ENCODE data around the gene RAB3D.

Gene RAB3D

DNA sequence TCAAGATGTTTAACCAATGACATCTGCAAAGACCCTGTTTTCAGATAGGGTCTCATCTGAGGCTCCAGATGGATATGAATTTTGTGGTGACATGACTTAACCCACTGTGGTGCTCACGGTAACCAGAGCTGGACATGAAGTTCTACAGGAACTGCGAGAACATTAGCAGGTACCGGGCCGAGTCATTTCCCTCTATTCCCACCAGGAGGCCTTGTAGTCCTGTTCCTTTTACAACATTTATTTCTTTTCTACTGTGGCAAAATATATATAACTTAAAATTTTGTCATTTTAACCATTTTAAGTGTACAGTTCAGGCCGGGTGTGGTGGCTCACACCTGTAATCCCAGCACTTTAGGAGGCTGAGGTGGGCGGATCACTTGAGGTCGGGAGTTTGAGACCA lies 51.1 kb downstream of the RAB3D start:
- Histone ChIP-seq H3K36me3 (ENCODE audit: control insufficient read depth in 1 of 2, insufficient read depth in 2 of 2, low read length in 2 of 2) (no peaks in the 10 kb centered on the region), H3K9me3 (ENCODE audit: control insufficient read depth in 1 of 2, low read length in 2 of 2) (no peaks in the 10 kb centered on the region), H3K27ac (ENCODE audit: low read length) (no peak overlapping the region), H3K4me1 (ENCODE audit: control insufficient read depth in 1 of 2, insufficient read depth in 2 of 2, low read length in 2 of 2) (peaks cover 0 to 1% of the 10 kb centered on the region in 2 donors), H3K4me3 (ENCODE audit: low read depth in 1 of 2, low read length in 2 of 2) (no peak overlapping the region), H3K27me3 (ENCODE audit: low read depth, low read length) (no peaks in the 10 kb centered on the region)

DNA sequence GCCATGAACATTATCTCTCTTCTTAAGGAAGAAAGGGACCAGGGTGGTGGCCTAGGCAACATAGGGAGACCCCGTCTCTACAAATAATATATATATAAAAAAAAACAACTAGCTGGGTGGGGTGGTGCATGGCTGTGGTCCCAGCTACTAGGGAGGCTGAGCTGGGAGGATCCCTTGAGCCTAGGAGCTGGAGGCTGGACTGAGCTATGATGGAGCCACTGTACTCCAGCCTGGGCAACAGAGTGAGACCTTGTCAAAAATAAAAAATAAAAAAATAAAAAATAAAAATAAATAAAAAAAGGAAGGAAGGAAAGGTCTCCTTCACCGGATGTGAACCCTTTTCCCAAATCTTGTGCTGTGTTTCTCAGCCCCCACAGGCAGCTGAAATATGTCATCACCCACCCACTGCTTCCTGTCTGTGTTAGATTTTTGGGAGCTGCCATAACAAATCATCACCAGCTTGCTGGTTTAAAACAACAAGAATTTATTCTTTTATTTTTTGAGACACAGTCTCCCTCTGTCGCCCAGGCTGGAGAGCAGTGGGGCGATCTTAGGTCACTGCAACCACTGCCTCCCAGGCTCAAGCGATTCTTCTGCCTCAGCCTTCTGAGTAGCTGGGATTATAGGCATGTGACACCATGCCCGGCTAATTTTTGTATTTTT lies 53.0 kb downstream of the RAB3D start:
- no peak overlapping the region for H3K27ac ChIP-seq (ENCODE audit: low read length)
- H3K4me1 ChIP-seq (ENCODE audit: control insufficient read depth in 1 of 2, insufficient read depth in 2 of 2, low read length in 2 of 2): no peaks in the 10 kb centered on the region
- no peak overlapping the region for H3K4me3 ChIP-seq (ENCODE audit: low read depth in 1 of 2, low read length in 2 of 2)

DNA sequence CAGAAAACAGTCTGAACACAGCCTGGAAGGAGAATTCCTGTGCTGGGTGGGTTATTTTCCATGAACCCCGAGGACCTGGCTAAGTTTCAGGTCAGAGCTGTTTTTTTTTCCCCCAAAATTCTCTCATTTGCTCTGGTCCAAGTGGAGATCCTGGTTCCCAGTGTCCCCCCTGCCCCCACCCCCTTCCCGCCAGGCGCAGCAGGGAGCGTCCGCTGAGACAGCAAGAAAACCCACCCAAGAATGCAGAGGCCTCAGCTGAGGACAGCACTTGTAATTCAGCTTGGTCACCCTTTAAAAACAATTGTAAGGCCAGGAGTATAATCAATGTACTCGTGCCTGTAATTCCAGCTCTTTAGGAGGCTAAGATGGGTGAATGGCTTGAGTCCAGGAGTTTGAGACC lies 54.9 kb downstream of the RAB3D start:
- Histone ChIP-seq H3K27me3 (ENCODE audit: low read depth, low read length) (no peaks in the 10 kb centered on the region), H3K27ac (ENCODE audit: low read length) (no peak overlapping the region), H3K9me3 (ENCODE audit: control insufficient read depth in 1 of 2, low read length in 2 of 2) (no peaks in the 10 kb centered on the region), H3K36me3 (ENCODE audit: control insufficient read depth in 1 of 2, insufficient read depth in 2 of 2, low read length in 2 of 2) (no peaks in the 10 kb centered on the region), H3K4me3 (ENCODE audit: low read depth in 1 of 2, low read length in 2 of 2) (no peak overlapping the region), H3K4me1 (ENCODE audit: control insufficient read depth in 1 of 2, insufficient read depth in 2 of 2, low read length in 2 of 2) (no peaks in the 10 kb centered on the region)

More for the DNA sequence above, 53.0 kb downstream of the RAB3D start:
- Histone ChIP-seq H3K9me3 (ENCODE audit: control insufficient read depth in 1 of 2, low read length in 2 of 2) (no peaks in the 10 kb centered on the region), H3K27me3 (ENCODE audit: low read depth, low read length) (no peaks in the 10 kb centered on the region), H3K36me3 (ENCODE audit: control insufficient read depth in 1 of 2, insufficient read depth in 2 of 2, low read length in 2 of 2) (no peaks in the 10 kb centered on the region)

DNA sequence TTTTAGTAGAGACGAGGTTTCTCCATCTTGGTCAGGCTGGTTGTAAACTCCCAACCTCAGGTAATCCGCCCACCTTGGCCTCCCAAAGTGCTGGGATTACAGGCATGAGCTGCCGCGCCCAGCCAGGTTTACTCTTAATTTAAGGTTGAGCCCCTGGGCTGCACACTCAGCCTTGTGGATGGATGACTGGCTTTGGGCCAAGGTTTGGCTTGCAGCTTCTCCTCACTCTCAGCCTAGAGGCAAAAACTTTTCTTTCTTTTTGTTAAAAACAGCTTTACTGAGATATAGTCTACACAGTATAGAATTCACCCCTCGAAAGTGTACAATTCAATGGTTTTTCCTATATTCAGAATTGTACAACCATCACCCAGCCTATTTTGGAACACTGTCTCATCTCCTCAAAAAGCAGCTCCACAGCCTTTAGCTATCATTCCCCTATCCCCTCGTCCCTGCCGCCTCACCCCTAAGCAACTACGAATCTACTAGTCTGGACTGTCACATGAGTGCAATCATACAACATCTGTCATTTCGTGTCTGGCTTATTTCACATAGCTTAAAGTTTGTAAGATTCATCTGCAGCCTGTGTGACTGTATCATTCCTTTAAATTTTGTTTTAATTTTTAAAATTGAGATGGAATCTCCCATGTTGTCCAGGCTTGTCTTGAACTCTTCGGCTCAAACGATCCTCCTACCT lies 58.0 kb downstream of the RAB3D start:
- H3K9me3 ChIP-seq (ENCODE audit: control insufficient read depth in 1 of 2, low read length in 2 of 2): no peaks in the 10 kb centered on the region
- H3K27ac ChIP-seq (ENCODE audit: low read length): no peak overlapping the region
- H3K27me3 ChIP-seq (ENCODE audit: low read depth, low read length): no peaks in the 10 kb centered on the region
- H3K36me3 ChIP-seq (ENCODE audit: control insufficient read depth in 1 of 2, insufficient read depth in 2 of 2, low read length in 2 of 2): no peaks in the 10 kb centered on the region
- no peaks in the 10 kb centered on the region for H3K4me1 ChIP-seq (ENCODE audit: control insufficient read depth in 1 of 2, insufficient read depth in 2 of 2, low read length in 2 of 2)
- no peak overlapping the region for H3K4me3 ChIP-seq (ENCODE audit: low read depth in 1 of 2, low read length in 2 of 2)

DNA sequence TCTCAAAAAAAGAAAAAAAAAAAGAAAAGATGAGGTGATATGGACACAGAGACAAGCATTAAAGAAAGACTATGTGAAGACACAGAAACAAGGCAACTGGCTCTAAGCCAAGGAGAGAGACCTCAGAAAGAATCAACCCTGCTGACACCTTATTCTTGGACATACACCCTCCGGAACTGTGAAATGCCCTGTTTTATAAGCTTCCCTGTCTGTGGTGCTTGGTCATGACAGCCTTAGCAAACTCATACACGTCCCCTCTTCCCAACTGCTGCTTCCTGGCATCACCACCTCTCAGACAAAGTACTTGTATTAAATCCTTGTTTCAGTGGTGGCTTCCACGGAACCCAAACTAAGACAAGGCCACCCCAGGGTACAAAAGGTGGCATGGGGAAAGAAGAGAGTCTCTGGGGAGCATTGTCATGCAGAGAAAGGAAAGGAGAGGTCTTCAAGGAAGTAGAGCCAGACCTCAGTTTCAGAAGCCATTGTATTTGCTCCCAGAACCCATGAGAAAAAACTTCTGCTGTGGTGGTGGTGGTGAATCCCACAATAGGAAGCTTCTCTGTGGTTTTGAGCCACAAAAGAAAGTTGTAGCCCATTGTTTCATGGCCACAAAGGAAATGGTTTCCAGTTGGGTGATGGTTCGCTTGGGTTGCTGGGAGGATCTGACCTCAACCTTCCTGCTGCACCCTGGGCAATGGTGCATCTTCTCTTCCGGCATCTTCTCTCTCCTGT lies 59.8 kb downstream of the RAB3D start:
- Histone ChIP-seq H3K36me3 (ENCODE audit: control insufficient read depth in 1 of 2, insufficient read depth in 2 of 2, low read length in 2 of 2) (no peaks in the 10 kb centered on the region), H3K27me3 (ENCODE audit: low read depth, low read length) (no peaks in the 10 kb centered on the region), H3K4me1 (ENCODE audit: control insufficient read depth in 1 of 2, insufficient read depth in 2 of 2, low read length in 2 of 2) (peaks cover 0 to under 1% of the 10 kb centered on the region in 2 donors), H3K27ac (ENCODE audit: low read length) (no peak overlapping the region), H3K9me3 (ENCODE audit: control insufficient read depth in 1 of 2, low read length in 2 of 2) (no peaks in the 10 kb centered on the region), H3K4me3 (ENCODE audit: low read depth in 1 of 2, low read length in 2 of 2) (no peak overlapping the region)

DNA sequence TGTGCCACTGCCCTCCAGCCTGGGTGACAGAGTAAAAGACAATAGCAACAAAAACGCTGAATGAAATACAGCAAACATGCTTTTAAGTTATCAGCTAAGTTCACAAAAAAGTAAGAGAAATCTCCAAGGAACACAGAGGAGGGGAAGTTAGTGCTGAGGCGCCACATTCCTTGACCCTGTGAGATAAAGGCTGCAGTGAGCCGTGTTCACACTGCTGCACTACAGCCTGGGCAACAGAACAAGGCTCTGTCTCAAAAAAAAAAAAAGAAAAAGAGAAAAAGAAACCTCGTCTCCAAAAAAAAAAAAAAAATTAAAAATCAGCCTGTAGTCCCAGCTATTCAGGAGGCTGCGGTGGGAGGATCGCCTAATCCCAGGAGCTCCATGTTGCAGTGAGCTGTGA lies 60.8 kb downstream of the RAB3D start:
- H3K9me3 ChIP-seq (ENCODE audit: control insufficient read depth in 1 of 2, low read length in 2 of 2): no peaks in the 10 kb centered on the region
- no peak overlapping the region for H3K4me3 ChIP-seq (ENCODE audit: low read depth in 1 of 2, low read length in 2 of 2)
- H3K36me3 ChIP-seq (ENCODE audit: control insufficient read depth in 1 of 2, insufficient read depth in 2 of 2, low read length in 2 of 2): no peaks in the 10 kb centered on the region
- peaks cover 0 to 4% of the 10 kb centered on the region in 2 donors for H3K4me1 ChIP-seq (ENCODE audit: control insufficient read depth in 1 of 2, insufficient read depth in 2 of 2, low read length in 2 of 2)
- no peak overlapping the region for H3K27ac ChIP-seq (ENCODE audit: low read length)
- H3K27me3 ChIP-seq (ENCODE audit: low read depth, low read length): no peaks in the 10 kb centered on the region

DNA sequence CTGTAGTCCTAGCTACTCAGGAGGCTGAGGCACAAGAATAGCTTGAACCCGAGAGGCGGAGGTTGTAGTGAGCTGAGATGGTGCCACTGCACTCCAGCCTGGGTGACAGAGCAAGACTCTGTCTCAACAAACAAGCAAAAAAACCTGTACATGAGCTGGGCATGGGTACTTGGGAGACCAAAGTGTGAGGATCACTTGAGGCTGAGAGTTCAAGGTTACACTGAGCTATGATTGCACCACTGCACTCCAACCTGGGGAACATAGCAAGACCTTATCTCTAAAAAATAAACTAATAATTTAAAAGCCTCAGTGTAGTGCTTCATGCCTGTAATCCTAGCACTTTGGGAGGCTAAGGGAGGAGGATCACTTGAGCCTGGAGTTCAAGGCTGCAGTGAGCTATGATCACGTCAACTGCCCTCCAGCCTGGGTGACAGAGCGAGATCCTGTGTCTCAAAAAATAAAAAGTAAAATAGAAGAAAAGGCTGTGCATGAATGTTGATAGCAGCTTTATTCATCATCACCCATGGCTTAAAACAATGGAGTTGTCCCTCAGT lies 64.8 kb downstream of the RAB3D start:
- Histone ChIP-seq H3K4me3 (ENCODE audit: low read depth in 1 of 2, low read length in 2 of 2) (no peak overlapping the region), H3K36me3 (ENCODE audit: control insufficient read depth in 1 of 2, insufficient read depth in 2 of 2, low read length in 2 of 2) (no peaks in the 10 kb centered on the region), H3K9me3 (ENCODE audit: control insufficient read depth in 1 of 2, low read length in 2 of 2) (no peaks in the 10 kb centered on the region), H3K27ac (ENCODE audit: low read length) (no peak overlapping the region), H3K27me3 (ENCODE audit: low read depth, low read length) (no peaks in the 10 kb centered on the region), H3K4me1 (ENCODE audit: control insufficient read depth in 1 of 2, insufficient read depth in 2 of 2, low read length in 2 of 2) (peaks cover 0 to 8% of the 10 kb centered on the region in 2 donors)

DNA sequence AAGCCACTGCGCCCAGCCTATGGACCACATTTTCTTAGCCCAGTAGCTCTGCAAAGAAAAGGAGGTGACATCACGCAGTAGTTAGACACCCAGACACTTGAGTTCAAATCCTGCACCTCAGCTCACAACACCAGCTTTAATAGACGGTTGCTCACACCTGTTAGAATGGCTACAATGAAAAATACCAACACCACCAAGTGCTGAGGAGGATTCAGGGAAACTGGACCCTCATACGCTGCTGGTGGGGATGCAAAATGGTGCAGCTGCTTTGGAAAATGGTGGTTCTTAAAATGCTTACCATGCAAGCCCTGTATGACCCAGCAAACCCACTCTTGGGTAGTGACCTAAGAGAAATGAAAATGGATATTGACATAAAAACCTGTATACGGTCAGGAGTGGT lies 65.5 kb downstream of the RAB3D start:
- Histone ChIP-seq H3K4me3 (ENCODE audit: low read depth in 1 of 2, low read length in 2 of 2) (no peak overlapping the region), H3K27ac (ENCODE audit: low read length) (no peak overlapping the region), H3K4me1 (ENCODE audit: control insufficient read depth in 1 of 2, insufficient read depth in 2 of 2, low read length in 2 of 2) (peaks cover 0 to 14% of the 10 kb centered on the region in 2 donors), H3K9me3 (ENCODE audit: control insufficient read depth in 1 of 2, low read length in 2 of 2) (no peaks in the 10 kb centered on the region), H3K27me3 (ENCODE audit: low read depth, low read length) (no peaks in the 10 kb centered on the region), H3K36me3 (ENCODE audit: control insufficient read depth in 1 of 2, insufficient read depth in 2 of 2, low read length in 2 of 2) (no peaks in the 10 kb centered on the region)

DNA sequence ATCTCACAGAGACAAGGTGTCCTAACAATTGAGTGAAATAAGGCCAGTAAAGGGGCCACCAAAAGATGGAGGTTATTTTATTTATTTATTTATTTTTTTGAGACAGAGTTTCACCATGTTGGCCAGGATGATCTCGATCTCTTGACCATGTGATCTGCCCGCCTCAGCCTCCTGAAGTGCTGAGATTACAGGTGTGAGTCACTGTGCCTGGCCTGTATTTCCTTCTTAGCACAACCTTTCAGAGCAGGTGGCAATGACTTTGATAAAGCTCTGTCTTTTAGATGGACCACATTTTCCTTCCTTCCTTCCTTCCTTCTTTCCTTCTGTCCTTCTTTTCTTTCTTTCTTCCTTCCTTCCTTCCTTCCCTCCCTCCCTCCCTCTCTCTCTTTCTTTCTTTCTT lies 66.2 kb downstream of the RAB3D start:
- Histone ChIP-seq H3K27ac (ENCODE audit: low read length) (no peak overlapping the region), H3K4me3 (ENCODE audit: low read depth in 1 of 2, low read length in 2 of 2) (no peak overlapping the region), H3K36me3 (ENCODE audit: control insufficient read depth in 1 of 2, insufficient read depth in 2 of 2, low read length in 2 of 2) (no peaks in the 10 kb centered on the region), H3K4me1 (ENCODE audit: control insufficient read depth in 1 of 2, insufficient read depth in 2 of 2, low read length in 2 of 2) (peaks cover 0 to 19% of the 10 kb centered on the region in 2 donors), H3K27me3 (ENCODE audit: low read depth, low read length) (no peaks in the 10 kb centered on the region), H3K9me3 (ENCODE audit: control insufficient read depth in 1 of 2, low read length in 2 of 2) (no peaks in the 10 kb centered on the region)

Data from muscle layer of duodenum (tissue), 2 donors.